Stimulated activated effector memory CD8-positive, alpha-beta T cell treated with anti-CD3 and anti-CD28 coated beads, Interleukin-12 subunit alpha, Interleukin-12 subunit beta, amount 100 ng/mL, for 72 hours (primary cell): ENCODE measurements around the gene ADAMTSL1.

Source experiments
- ATAC-seq: fragments of 150-1000 bp; cut with Tn5 transposase; 2 replicates; pipeline ENCODE4 v1.10.0; 2021
- DNase-seq, 2 donors: peaks; one replicate each; pipeline ENCODE4 v3.0.0; 2021 to 2022; ENCODE audit warnings: low spot score in 2 of 2
- H3K27ac Mint-ChIP-seq: one replicate; pipeline ENCODE4 v1.8.0; 2022; ENCODE audit warnings: mild to moderate bottlenecking, mixed read lengths
- H3K36me3 Mint-ChIP-seq: one replicate; pipeline ENCODE4 v1.8.0; 2022; ENCODE audit warnings: mild to moderate bottlenecking, mixed read lengths
- H3K4me1 Mint-ChIP-seq: one replicate; pipeline ENCODE4 v1.8.0; 2022; ENCODE audit warnings: mixed read lengths
- H3K4me3 Mint-ChIP-seq: one replicate; pipeline ENCODE4 v1.8.0; 2022; ENCODE audit warnings: mild to moderate bottlenecking, mixed read lengths
- H3K9me3 Mint-ChIP-seq: one replicate; pipeline ENCODE4 v1.8.0; 2022; ENCODE audit warnings: mixed read lengths

The ADAMTSL1 gene

GRCh38 chr9:18824095-18824666 is 350.2 kb downstream of the ADAMTSL1 start:
- no peaks in the 10 kb centered on the region for H3K9me3 Mint-ChIP-seq
- H3K4me3 Mint-ChIP-seq, result no peak overlapping the region
- no peak overlapping the region for H3K27ac Mint-ChIP-seq
- ATAC-seq (no peak), DNase-seq (no peak)
- no peaks in the 10 kb centered on the region for H3K4me1 Mint-ChIP-seq
- H3K36me3 Mint-ChIP-seq, result no peaks in the 10 kb centered on the region

- H3K4me1 Mint-ChIP-seq, result no peaks in the 10 kb centered on the region
- H3K4me3 Mint-ChIP-seq, result no peak overlapping the region
- no peaks in the 10 kb centered on the region for H3K36me3 Mint-ChIP-seq
- DNase-seq (no peak), ATAC-seq (no peak)
- H3K9me3 Mint-ChIP-seq, result no peaks in the 10 kb centered on the region
- no peak overlapping the region for H3K27ac Mint-ChIP-seq
Measured at GRCh38 chr9:18825656-18826170, 351.8 kb downstream of the ADAMTSL1 start.

- H3K27ac Mint-ChIP-seq, result no peak overlapping the region
- no peaks in the 10 kb centered on the region for H3K36me3 Mint-ChIP-seq
- H3K4me3 Mint-ChIP-seq, result no peak overlapping the region
- no peaks in the 10 kb centered on the region for H3K4me1 Mint-ChIP-seq
- DNase-seq, result no peak
- no peak for ATAC-seq
- H3K9me3 Mint-ChIP-seq, result no peaks in the 10 kb centered on the region
Measured at GRCh38 chr9:18826248-18826647, 352.3 kb downstream of the ADAMTSL1 start.

- ATAC-seq (no peak), DNase-seq (no peak)
- Mint-ChIP-seq H3K4me3 (no peak overlapping the region), H3K9me3 (no peaks in the 10 kb centered on the region), H3K36me3 (no peaks in the 10 kb centered on the region), H3K27ac (no peak overlapping the region), H3K4me1 (no peaks in the 10 kb centered on the region)
Measured at GRCh38 chr9:18829066-18829465, 355.1 kb downstream of the ADAMTSL1 start.

- no peak overlapping the region for H3K4me3 Mint-ChIP-seq
- ATAC-seq (no peak), DNase-seq (no peak)
- H3K4me1 Mint-ChIP-seq, result no peaks in the 10 kb centered on the region
- no peaks in the 10 kb centered on the region for H3K9me3 Mint-ChIP-seq
- H3K27ac Mint-ChIP-seq, result no peak overlapping the region
- no peaks in the 10 kb centered on the region for H3K36me3 Mint-ChIP-seq
Measured at GRCh38 chr9:18829873-18830272, 355.9 kb downstream of the ADAMTSL1 start.

- no peak for ATAC-seq
- no peak overlapping the region for H3K27ac Mint-ChIP-seq
- H3K4me1 Mint-ChIP-seq, result no peaks in the 10 kb centered on the region
- DNase-seq, result no peak
- no peaks in the 10 kb centered on the region for H3K9me3 Mint-ChIP-seq
- H3K4me3 Mint-ChIP-seq, result no peak overlapping the region
- no peaks in the 10 kb centered on the region for H3K36me3 Mint-ChIP-seq
Measured at GRCh38 chr9:18834740-18835361, 360.9 kb downstream of the ADAMTSL1 start.

GRCh38 chr9:18837402-18837801 is 363.4 kb downstream of the ADAMTSL1 start:
- ATAC-seq, result no peak
- Mint-ChIP-seq H3K36me3 (no peaks in the 10 kb centered on the region), H3K4me1 (no peaks in the 10 kb centered on the region), H3K27ac (no peak overlapping the region), H3K9me3 (no peaks in the 10 kb centered on the region), H3K4me3 (no peak overlapping the region)
- no peak for DNase-seq

GRCh38 chr9:18847576-18848275 is 373.8 kb downstream of the ADAMTSL1 start:
- DNase-seq, result no peak
- ATAC-seq, result no peak
- Mint-ChIP-seq H3K4me3 (no peak overlapping the region), H3K27ac (no peak overlapping the region), H3K4me1 (no peaks in the 10 kb centered on the region), H3K9me3 (no peaks in the 10 kb centered on the region), H3K36me3 (no peaks in the 10 kb centered on the region)

- H3K9me3 Mint-ChIP-seq, result no peaks in the 10 kb centered on the region
- H3K4me3 Mint-ChIP-seq, result no peak overlapping the region
Measured at GRCh38 chr9:18848657-18849056, 374.7 kb downstream of the ADAMTSL1 start.

GRCh38 chr9:18849270-18849669 is 375.3 kb downstream of the ADAMTSL1 start:
- Mint-ChIP-seq H3K9me3 (no peaks in the 10 kb centered on the region), H3K36me3 (no peaks in the 10 kb centered on the region), H3K27ac (no peak overlapping the region), H3K4me3 (no peak overlapping the region), H3K4me1 (no peaks in the 10 kb centered on the region)
- no peak for ATAC-seq
- no peak for DNase-seq

More at GRCh38 chr9:18848657-18849056, 374.7 kb downstream of the ADAMTSL1 start:
- Mint-ChIP-seq H3K36me3 (no peaks in the 10 kb centered on the region), H3K27ac (no peak overlapping the region), H3K4me1 (no peaks in the 10 kb centered on the region)
- DNase-seq (no peak), ATAC-seq (no peak)

- Mint-ChIP-seq H3K36me3 (no peaks in the 10 kb centered on the region), H3K4me1 (no peaks in the 10 kb centered on the region), H3K4me3 (no peak overlapping the region), H3K27ac (no peak overlapping the region), H3K9me3 (no peaks in the 10 kb centered on the region)
- no peak for ATAC-seq
- no peak for DNase-seq
Measured at GRCh38 chr9:18849890-18850677, 376.1 kb downstream of the ADAMTSL1 start.

- ATAC-seq, result no peak
- Mint-ChIP-seq H3K4me1 (no peaks in the 10 kb centered on the region), H3K36me3 (no peaks in the 10 kb centered on the region), H3K9me3 (no peaks in the 10 kb centered on the region), H3K4me3 (no peak overlapping the region), H3K27ac (no peak overlapping the region)
- DNase-seq, result no peak
Measured at GRCh38 chr9:18851069-18851795, 377.3 kb downstream of the ADAMTSL1 start.

- no peaks in the 10 kb centered on the region for H3K36me3 Mint-ChIP-seq
- no peak overlapping the region for H3K4me3 Mint-ChIP-seq
- DNase-seq, result no peak
- no peaks in the 10 kb centered on the region for H3K4me1 Mint-ChIP-seq
- H3K9me3 Mint-ChIP-seq, result no peaks in the 10 kb centered on the region
- no peak for ATAC-seq
- no peak overlapping the region for H3K27ac Mint-ChIP-seq
Measured at GRCh38 chr9:18855656-18856055, 381.7 kb downstream of the ADAMTSL1 start.

GRCh38 chr9:18857334-18857733 is 383.4 kb downstream of the ADAMTSL1 start:
- Mint-ChIP-seq H3K4me1 (no peaks in the 10 kb centered on the region), H3K36me3 (no peaks in the 10 kb centered on the region), H3K9me3 (no peaks in the 10 kb centered on the region), H3K4me3 (no peak overlapping the region), H3K27ac (no peak overlapping the region)
- DNase-seq (no peak), ATAC-seq (no peak)

GRCh38 chr9:18857769-18858168 is 383.8 kb downstream of the ADAMTSL1 start:
- DNase-seq (no peak), ATAC-seq (no peak)
- no peaks in the 10 kb centered on the region for H3K4me1 Mint-ChIP-seq
- H3K27ac Mint-ChIP-seq, result no peak overlapping the region
- H3K9me3 Mint-ChIP-seq, result no peaks in the 10 kb centered on the region
- H3K4me3 Mint-ChIP-seq, result no peak overlapping the region
- no peaks in the 10 kb centered on the region for H3K36me3 Mint-ChIP-seq
